GM18511 (cell line): ENCODE data around the gene ALDH1L1.

Source experiments
- ATAC-seq: cut with Tn5 transposase; IDR thresholded peaks from one replicate; pipeline ENCODE4 v1.9.1; 2021; ENCODE audit warnings: mild to moderate bottlenecking, moderate library complexity; ENCODE audit not compliant: unreplicated experiment

ALDH1L1 gene

GRCh38 chr3:126135406-126136076 is 44.8 kb downstream of the ALDH1L1 start:
- no peak for ATAC-seq

- no peak for ATAC-seq
These were observed 45.3 kb downstream of the ALDH1L1 start for GRCh38 chr3:126135071-126135405.

GRCh38 chr3:126134219-126134975 is 46.0 kb downstream of the ALDH1L1 start:
- no peak for ATAC-seq

DNA sequence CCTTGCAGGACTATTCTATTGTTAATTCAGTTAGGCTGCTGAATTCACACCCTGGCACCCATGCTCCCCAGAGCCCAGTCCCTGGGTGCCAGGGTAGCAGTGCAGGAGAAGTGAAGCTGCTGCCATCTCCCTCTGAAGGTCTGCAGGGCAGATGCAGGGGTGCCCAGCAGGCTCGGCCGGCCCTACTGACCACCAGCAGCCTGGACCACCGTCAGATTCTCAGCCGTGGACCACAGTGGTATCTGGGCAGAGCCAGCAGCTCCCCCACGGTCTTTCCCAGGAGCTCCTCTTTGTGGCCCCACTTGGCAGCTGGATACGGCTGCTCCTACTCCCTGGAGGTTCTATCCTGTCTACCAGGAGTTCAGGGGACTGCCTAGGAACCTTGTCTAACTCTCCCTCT is 46.8 kb downstream of the ALDH1L1 start:
- no peak for ATAC-seq

DNA sequence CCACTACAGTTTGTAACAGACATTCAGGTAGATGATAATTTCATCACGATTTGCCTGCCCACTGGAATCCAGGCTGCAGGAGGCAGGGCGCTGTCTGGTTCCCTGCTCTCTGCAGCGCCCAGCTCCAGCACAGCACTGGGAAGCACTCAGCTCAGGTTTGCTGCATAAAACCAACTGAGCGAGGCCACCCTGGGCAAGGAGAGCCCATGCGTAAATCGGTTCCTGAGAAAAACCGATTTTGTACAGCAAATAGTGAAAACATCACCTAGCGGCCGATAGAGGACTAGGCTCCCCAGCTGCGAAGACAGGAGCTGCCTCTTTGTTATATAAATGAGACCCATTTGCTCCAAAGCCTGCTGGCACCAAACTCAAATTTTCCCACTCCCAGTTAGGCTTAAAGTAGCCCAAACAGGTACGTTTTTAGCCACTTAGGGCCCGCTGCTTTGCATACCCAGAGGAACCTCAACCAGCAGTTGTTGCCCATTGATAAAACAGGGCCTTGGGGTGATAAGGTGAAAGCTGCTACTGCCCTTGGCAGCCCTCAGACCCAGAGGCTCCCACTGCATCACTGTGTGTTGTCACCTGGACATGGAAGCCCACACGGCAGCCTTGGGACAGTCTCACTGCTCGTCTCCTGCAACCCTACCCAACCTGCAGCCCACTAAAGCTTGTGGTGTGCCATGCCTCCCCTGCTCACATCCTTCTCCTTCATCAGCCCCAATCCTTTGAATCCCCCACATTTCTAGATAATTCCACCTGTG is 47.5 kb downstream of the ALDH1L1 start:
- no peak for ATAC-seq

GRCh38 chr3:126131881-126132750 is 48.3 kb downstream of the ALDH1L1 start:
- ATAC-seq = no peak

- no peak for ATAC-seq
These were observed 49.2 kb downstream of the ALDH1L1 start for GRCh38 chr3:126130981-126131745.

DNA sequence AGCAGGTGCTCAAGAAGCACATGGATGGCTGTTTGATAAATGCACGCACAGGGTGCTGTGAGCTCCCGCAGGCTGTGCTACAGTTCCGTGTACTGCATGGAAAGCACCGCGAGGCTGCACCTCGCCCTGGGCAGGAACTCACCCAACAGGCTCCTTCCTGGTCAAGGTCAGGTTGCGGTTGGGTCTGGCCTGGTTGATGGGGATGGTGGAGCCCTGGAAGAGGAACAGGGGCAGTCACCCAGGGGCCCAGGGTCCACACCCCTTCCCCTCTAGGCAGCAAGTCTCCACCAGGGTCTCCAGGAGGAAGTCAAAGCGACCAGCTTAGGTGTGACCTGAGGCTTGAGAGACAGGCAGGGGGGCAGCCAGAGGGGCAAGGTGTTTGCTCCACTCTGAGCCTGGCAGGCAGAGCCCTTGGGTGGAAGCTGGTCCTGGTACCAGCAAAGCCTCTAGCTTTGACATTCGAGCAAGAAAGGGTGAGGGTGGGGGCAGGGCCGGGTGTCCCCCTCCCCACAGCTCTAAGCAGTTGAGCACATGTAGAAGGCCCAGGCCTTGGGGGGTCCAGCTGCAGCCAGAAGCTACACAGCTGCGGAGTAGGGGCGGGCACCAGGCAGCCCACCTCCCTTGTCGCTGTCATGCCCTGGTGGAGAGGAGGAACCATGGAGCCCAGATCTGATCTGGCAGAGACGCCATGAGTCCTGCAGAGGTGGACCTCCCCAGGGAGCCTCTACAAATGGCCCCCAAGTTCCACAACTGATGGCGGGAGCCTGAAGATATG is 50.1 kb downstream of the ALDH1L1 start:
- no peak for ATAC-seq

DNA sequence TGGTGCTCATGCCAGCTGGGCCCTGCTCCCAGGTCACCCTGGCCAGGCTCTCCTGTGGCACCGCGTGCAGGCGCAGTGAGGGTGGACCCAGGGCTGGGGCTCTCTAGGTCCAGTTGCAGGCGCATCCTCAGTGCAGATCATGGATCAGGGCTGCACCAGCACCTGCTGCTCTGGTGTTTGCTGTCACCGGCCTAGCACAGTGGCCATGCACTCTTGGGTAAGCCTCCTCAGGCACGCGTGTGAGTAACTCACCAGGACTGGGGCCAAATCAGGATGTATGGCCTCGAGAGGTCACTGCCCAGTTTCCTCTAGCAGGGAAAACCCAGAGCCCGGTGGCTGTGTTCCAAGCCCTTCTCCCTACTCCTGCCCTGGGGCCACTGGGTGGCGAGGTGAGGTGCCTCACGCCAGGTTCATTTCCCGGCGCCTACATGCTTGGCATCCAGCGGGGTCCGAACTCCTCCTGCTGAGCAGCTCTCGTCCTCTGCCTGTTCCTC is 50.9 kb downstream of the ALDH1L1 start:
- no peak for ATAC-seq

DNA sequence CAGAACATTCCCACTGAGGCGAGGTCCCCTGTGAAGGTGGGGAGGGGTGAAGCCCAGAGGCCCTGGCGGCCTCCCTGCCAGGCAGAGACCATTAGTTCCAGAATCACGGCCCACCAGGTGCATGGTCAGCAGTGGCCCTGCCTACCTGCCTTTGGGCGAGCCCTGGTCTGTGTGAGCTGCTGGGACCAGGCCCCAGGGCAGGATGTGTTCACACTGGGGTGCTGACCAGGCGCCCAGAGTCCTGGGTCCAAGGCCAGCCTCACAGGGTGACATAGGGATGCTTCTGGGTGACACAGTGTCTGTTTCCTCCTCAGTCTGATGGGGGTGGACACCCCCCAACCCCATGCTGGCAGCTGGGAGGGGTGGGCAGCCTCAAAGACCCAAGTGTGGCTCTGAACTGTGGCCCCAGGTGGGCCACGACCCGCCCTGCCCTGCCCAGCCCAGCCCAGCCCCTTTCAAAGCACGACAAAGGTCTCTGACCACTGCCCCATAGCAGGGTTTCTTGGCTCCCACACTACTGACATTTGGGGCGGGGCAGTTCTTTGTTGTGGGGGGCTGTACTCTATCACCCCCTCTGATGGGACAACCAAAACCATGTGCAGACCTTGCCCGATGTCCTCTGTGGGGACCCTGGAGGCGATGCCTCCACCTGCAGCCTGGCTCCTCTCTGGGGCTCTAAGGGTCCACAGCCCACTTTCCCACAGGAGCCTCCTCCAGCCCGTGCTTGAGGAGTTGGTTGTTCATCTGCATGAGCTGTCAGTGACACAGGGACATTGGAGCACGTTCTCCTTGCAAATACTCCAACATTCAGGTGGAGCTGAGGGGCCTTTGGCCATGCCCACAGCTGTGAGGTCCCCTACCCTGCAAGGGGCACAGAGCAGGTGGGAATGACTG is 51.6 kb downstream of the ALDH1L1 start:
- no peak for ATAC-seq

DNA sequence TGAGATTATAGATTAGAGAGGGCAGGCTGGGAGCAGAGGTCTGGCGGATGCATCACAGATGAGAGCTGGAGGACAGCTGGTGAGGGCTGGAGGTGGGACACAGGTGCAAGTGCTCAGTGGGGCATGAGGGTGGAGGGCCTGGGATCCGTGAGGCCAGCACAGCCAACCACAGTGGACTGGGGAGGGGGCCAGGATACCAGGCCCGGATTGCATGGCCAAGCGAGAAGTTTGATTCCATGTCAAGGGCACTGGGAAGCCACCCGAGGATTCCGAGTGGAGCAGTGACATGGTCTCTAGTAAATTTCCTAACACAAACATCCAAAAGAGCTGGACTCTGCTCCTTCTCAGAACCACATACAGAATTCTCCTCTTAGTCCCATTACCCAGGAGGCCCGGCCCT is 52.5 kb downstream of the ALDH1L1 start:
- ATAC-seq = no peak

DNA sequence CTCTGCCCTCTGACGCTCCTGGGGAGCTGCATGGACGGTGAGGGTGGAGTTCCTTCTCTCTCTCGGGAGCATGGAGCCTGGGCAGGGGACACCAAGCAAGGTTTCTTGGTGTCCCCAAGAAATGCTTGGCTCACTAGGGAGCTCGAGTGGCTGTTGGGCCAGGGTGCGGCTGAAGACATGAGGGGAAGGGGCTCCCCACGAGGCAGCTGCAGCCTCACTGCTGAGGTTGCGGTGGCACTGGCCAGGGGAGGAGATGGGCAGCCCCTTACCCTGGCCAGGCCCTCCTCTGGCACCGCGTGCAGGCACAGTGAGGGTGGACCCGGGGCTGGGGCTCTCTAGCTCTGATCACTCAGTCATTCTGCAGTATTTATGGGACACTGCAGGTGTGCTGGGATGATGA is 52.9 kb downstream of the ALDH1L1 start:
- ATAC-seq = no peak

DNA sequence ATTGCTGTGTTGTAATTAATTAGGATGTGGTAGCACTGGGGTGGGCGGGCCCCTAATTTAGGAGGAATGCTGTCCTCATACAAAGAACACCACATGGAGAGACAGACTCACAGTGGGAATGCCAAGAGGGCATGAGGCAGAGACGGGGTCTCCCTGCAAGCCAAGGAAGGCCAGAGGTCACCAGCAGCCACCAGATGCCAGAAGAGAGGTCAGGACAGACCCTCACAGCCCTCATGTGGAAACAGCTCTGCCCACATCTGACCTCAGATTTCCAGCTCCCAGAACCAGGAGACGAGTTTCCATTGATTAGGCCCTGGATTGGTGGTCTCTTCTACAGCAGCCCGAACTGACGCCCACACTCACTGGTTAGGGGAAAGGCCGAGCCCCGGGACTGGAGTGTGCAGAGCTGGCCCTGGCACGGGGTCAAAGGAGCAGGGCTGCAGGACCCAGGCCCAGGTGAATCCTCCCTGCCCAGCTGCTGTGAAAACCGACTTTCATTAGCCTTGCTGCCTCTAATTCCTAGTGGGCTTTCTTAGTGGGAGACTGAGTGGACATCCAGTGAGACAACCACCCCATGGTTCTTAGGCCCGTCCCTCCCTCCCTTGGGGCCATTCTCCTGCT is 53.5 kb downstream of the ALDH1L1 start:
- ATAC-seq = no peak

GRCh38 chr3:126126286-126126685 is 54.1 kb downstream of the ALDH1L1 start:
- ATAC-seq = no peak

DNA sequence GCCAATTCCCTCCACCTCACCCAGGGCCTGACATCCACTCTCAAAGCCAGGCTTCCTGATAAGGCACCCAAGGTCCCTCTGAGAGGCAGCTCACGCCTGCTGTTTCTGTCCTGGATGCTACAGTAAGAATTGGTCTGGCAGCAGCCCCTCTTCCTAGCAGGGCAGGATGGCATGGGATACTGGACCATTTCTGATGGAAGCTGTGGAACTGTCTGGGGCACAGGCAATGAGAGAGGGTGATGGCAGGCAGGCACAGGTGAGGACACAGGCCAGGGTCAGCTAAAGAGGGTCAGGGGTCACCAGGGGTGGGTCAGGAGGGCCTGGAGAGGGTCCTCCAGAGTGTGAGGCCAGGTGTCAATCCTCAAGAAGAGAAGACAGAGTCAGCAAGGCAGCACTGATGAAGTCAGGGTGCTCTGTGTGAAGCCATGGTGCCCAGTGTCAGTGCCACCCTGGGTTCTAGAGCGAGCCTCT is 54.6 kb downstream of the ALDH1L1 start:
- no peak for ATAC-seq

GRCh38 chr3:126125341-126125740 is 55.0 kb downstream of the ALDH1L1 start:
- no peak for ATAC-seq

- ATAC-seq = no peak
These were observed 55.5 kb downstream of the ALDH1L1 start for GRCh38 chr3:126124896-126125295.
